GM10248 (cell line): Measurements from ENCODE around the gene CD74.

Experiments used
- CTCF ChIA-PET: fragments of 300-600 bp; sonication (Branson Sonifier 250); formaldehyde crosslinking; extraction: SDS; loops from one replicate; lab custom pipeline; 2021; ENCODE audit warnings: antibody characterized with exemption; lab: Yijun Ruan, JAX
- POLR2A ChIA-PET: fragments of 350-650 bp; sonication (Branson Sonifier 250); formaldehyde crosslinking; extraction: SDS; loops from one replicate; lab custom pipeline; 2020; ENCODE audit warnings: antibody characterized with exemption; lab: Yijun Ruan, JAX
- DNase-seq: peaks from one replicate; pipeline ENCODE4 v3.0.0; 2012; ENCODE audit errors: extremely low spot score
- CTCF ChIP-seq: IDR thresholded peaks from 2 replicates; pipeline ENCODE4 v1.5.1; 2012; ENCODE audit warnings: mild to moderate bottlenecking, low read depth; ENCODE audit errors: extremely low read depth, missing control alignments, control extremely low read depth

CD74 gene

GRCh38 chr5:150391064-150391834, 21.5 kb downstream of the CD74 start:
- ChIA-PET POLR2A (interaction anchor here (0.6 to 1.4 kb wide), 4 partner anchors 10 to 1365 kb away, joined by 3 to 5 read pairs (median 4); partner anchors contain the start of gene CD74), CTCF (interaction anchor here (1.2 to 1.7 kb wide), 3 partner anchors 8 to 45 kb away, joined by 3 to 5 read pairs (median 3); no protein-coding TSS in a partner anchor)
- no peak for DNase-seq
- no peak for TF ChIP-seq CTCF

GRCh38 chr5:150389531-150390266, 23.0 kb downstream of the CD74 start:
- CTCF ChIA-PET: interaction anchor here (1.0 to 1.7 kb wide), 3 partner anchors 10 to 34 kb away, joined by 3 to 5 read pairs (median 3); no protein-coding TSS in a partner anchor
- DNase-seq: no peak
- TF ChIP-seq CTCF: no peak
- POLR2A ChIA-PET: interaction anchor here (1.4 kb wide), 2 partner anchors 9 to 11 kb away, joined by 3 to 4 read pairs; no protein-coding TSS in a partner anchor

GRCh38 chr5:150386024-150386855, 26.5 kb downstream of the CD74 start:
- CTCF ChIA-PET: interaction anchor here (1.3 to 3.7 kb wide), 3 partner anchors 10 to 50 kb away, joined by 4 to 29 read pairs (median 5); no protein-coding TSS in a partner anchor
- POLR2A ChIA-PET: interaction anchor here (0.7 to 1.7 kb wide), 2 partner anchors 12 to 26 kb away, joined by 3 to 6 read pairs; partner anchors contain the start of gene CD74

GRCh38 chr5:150384701-150385100, 28.0 kb downstream of the CD74 start:
- no peak for DNase-seq
- POLR2A ChIA-PET: no interaction called here
- TF ChIP-seq CTCF: no peak
- CTCF ChIA-PET: interaction anchor here (0.8 to 3.7 kb wide), 4 partner anchors 11 to 39 kb away, joined by 3 to 29 read pairs (median 3); no protein-coding TSS in a partner anchor

More at GRCh38 chr5:150386024-150386855, 26.5 kb downstream of the CD74 start:
- no peak for DNase-seq
- TF ChIP-seq CTCF: no peak

- ChIA-PET CTCF (interaction anchor here (0.5 to 1.8 kb wide), 6 partner anchors 10 to 1089 kb away, joined by 3 to 4 read pairs (median 3); no protein-coding TSS in a partner anchor), POLR2A (interaction anchor here (1.3 kb wide), 1 partner anchor 14 kb away, joined by 5 read pairs; no protein-coding TSS in a partner anchor)
- DNase-seq: no peak
- TF ChIP-seq CTCF: no peak
Observed at GRCh38 chr5:150377964-150378694, 34.6 kb downstream of the CD74 start.
